HG02678 (cell line): ENCODE data around the gene LGALS9C.
"Not testable (repeated sequence)": the region's sequence is repeated elsewhere in the genome, so short reads cannot be mapped to it uniquely, and the experiment has no call there.

Source experiments
- ATAC-seq: cut with Tn5 transposase; IDR thresholded peaks from one replicate; pipeline ENCODE4 v1.9.1; 2021; ENCODE audit warnings: mild to moderate bottlenecking, moderate library complexity; ENCODE audit not compliant: unreplicated experiment

LGALS9C gene

DNA sequence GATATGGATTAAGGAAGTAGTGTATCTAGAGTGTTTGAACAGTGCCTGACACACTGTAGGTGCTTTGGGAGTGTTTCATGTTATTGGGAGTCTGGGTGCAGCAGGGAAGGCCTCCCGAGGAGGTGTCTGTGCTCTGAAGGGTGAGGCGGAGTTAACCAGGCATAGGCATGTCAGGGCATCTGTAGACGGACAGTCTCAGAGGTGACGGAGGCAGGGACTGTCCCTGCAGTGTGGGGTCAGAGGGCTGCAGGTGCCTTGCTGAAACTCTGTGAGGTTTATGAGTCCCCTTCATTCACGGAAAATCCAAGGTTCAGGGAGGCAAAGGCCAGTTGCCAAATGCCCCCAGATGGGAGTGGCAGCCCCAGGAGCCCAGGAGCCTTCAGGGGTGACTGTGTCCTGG is 778 bp downstream of the LGALS9C start:
- not testable (repeated sequence) for ATAC-seq

DNA sequence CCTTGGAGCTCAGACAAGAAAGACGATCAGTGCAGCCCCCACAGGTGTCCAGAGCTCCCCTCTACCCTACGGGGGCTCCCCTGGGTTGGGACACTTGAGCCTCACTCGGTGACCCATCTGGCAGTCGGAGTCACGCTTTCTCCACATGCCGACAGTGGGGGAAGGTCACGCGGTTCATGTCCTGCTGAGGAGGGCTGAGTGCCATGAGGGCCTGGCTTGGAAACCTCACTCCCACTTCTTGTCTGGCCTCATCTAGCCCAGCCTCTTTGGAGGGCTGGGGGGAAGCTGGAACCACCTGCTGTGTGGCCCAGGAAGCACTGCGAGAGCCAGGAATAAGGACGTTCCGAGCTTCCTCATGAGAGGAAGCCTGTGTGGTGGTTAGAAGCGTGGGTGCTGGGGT is 1.8 kb downstream of the LGALS9C start:
- not testable (repeated sequence) for ATAC-seq

GRCh38 chr17:18478977-18479595 is 2.5 kb downstream of the LGALS9C start:
- ATAC-seq, result not testable (repeated sequence)

- ATAC-seq, result not testable (repeated sequence)
Observed at GRCh38 chr17:18481775-18482174, 5.2 kb downstream of the LGALS9C start.

- ATAC-seq, result not testable (repeated sequence)
Observed at GRCh38 chr17:18485936-18486464, 9.4 kb downstream of the LGALS9C start.

- ATAC-seq, result not testable (repeated sequence)
Observed at GRCh38 chr17:18487633-18488032, 11.0 kb downstream of the LGALS9C start.

DNA sequence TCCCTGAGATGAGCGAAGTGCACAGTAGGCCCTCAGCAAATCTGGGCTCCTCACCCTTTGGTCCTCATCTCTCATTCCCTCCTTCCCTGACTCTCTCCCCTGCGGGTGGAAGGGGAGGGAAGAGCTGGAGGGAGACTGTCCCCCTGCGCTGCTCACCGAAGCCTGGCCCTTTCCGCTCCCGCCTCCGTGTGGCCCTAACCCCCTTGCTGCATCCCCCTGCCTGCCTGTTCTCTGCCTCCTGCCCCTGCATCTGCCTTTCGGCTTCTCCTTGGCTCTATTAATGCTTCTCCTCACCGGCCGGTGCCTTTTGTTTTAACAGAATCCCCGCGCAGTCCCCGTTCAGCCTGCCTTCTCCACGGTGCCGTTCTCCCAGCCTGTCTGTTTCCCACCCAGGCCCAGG is 12.0 kb downstream of the LGALS9C start:
- not testable (repeated sequence) for ATAC-seq

GRCh38 chr17:18490016-18490415 is 13.4 kb downstream of the LGALS9C start:
- ATAC-seq, result not testable (repeated sequence)

- not testable (repeated sequence) for ATAC-seq
Observed at GRCh38 chr17:18492712-18493480, 16.3 kb downstream of the LGALS9C start.

- ATAC-seq, result not testable (repeated sequence)
Observed at GRCh38 chr17:18494250-18494768, 17.7 kb downstream of the LGALS9C start.

DNA sequence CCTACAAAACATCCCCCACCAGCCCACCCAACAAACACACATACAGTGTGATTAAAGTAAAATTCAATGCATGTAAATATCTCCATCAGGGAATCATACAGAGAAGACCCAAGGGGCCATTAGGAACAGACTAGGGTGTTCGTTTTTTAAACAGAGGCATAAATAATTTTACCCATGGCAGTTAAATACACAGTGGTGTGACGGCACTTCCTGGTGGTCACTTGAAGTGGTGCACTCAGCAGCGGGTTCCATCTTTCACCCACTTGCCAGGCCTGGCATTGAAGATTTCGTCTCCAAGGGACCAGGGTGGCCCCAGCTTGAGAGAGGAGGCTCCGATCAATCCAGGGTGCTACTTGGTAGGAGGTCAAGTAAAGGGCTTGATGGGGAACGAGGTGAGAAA is 20.5 kb downstream of the LGALS9C start:
- not testable (repeated sequence) for ATAC-seq

DNA sequence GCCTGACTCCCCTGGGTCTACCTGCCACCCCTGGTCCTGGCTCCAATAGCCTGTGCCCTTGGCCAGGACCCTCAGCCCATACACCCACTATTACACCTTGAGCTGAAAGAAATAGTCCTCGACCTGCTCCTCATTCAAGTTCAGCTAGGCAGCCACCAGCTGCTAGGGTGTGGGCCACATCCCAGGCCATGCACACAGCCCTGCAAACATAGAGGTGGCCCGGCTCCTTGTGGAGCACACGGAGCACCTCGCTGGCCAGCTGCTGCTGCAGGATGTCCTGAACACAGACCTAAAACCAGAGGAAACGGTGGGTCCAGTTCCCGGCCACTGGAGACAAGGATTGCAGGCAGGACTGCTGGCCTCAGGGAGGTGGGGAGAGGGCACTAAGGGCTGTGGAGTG is 22.5 kb downstream of the LGALS9C start:
- ATAC-seq, result not testable (repeated sequence)

DNA sequence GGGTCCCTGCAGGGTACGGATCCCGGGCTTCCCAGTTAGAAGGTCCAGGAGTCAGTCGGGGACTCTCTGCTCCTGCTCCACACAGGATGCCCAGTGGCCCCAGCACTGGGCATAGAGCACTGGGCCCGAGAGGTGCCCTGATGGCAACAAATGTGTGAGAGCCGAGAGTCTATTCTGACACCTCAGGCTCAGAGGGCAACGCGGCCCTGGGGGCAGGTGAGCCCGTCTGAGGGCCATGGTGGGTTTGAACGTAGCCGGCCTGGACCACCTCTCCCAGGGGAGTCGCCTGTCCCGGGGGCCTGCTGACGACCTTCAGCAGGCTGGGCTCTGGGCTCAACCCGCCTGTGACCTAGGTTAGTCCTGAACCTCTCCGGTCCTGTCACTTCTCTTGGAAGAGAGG is 23.2 kb downstream of the LGALS9C start:
- not testable (repeated sequence) for ATAC-seq

- not testable (repeated sequence) for ATAC-seq
Observed at GRCh38 chr17:18500281-18500680, 23.7 kb downstream of the LGALS9C start.

- ATAC-seq, result not testable (repeated sequence)
Observed at GRCh38 chr17:18500816-18501215, 24.2 kb downstream of the LGALS9C start.

- ATAC-seq, result not testable (repeated sequence)
Observed at GRCh38 chr17:18503221-18503620, 26.6 kb downstream of the LGALS9C start.

GRCh38 chr17:18507729-18508128 is 31.1 kb downstream of the LGALS9C start:
- not testable (repeated sequence) for ATAC-seq

GRCh38 chr17:18508667-18509066 is 32.1 kb downstream of the LGALS9C start:
- not testable (repeated sequence) for ATAC-seq

GRCh38 chr17:18521100-18521499 is 44.5 kb downstream of the LGALS9C start:
- not testable (repeated sequence) for ATAC-seq

- not testable (repeated sequence) for ATAC-seq
Observed at GRCh38 chr17:18525015-18525414, 48.4 kb downstream of the LGALS9C start.

DNA sequence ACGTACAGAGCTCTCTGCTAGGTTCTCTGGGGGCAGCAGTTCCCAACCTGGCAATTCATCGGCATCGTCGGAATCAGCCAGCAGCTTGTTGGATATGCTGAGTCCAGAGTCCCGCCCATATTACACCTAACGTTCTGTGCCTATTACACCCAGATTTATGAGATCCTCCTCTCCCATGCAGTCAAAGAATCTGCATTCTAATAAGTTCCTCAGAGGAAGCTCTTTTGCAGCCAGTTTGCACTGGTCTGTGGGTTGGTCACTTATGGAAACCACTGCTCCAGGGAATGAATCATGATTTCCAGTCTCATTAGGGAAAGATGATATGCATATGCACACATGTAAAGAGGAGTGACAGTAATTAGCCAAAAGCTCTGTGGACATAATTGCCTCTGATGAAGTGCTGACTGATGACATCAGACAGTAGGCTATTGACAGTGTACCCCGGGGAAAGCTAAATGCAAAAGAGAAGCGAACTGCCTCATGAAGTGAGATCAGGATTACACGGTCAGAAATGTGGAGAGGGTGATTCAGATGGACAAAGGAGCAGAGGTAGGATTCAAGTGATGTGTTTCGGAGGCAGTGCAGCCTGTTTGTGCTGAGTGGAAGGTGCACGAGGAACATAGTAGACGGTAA is 49.7 kb downstream of the LGALS9C start:
- not testable (repeated sequence) for ATAC-seq
